CD4-positive, alpha-beta T cell treated with Interleukin-6 for 4 hours (primary cell): Measurements from ENCODE around the gene MBIP.
"Not testable (repeated sequence)": the region's sequence is repeated elsewhere in the genome, so short reads cannot be mapped to it uniquely, and the experiment has no call there.

Experiments used
- DNase-seq: peaks from one replicate; pipeline ENCODE4 v3.0.0-alpha.2; 2020; ENCODE audit warnings: mixed read lengths

The MBIP gene

GRCh38 chr14:36320200-36320896 is at the start of gene MBIP:
Gene MBIP (minus strand): TSS chr14:36320637. CDS start chr14:36320588, 49 bp downstream.
- peak; percentile 91 for DNase-seq

- DNase-seq, result no peak
Measured at GRCh38 chr14:36367985-36368774, 47.7 kb upstream of the MBIP start.

GRCh38 chr14:36365766-36366165 is 45.3 kb upstream of the MBIP start:
- DNase-seq, result no peak

GRCh38 chr14:36363704-36364103 is 43.3 kb upstream of the MBIP start:
- no peak for DNase-seq

- no peak for DNase-seq
Measured at GRCh38 chr14:36362648-36363047, 42.2 kb upstream of the MBIP start.

GRCh38 chr14:36361210-36361853 is 40.9 kb upstream of the MBIP start:
- no peak for DNase-seq

- no peak for DNase-seq
Measured at GRCh38 chr14:36356862-36357261, 36.4 kb upstream of the MBIP start.

- no peak for DNase-seq
Measured at GRCh38 chr14:36346052-36346451, 25.6 kb upstream of the MBIP start.

- DNase-seq, result no peak
Measured at GRCh38 chr14:36344211-36344610, 23.8 kb upstream of the MBIP start.

GRCh38 chr14:36341811-36342210 is 21.4 kb upstream of the MBIP start:
- DNase-seq, result not testable (repeated sequence)

GRCh38 chr14:36340276-36340890 is 19.9 kb upstream of the MBIP start:
- DNase-seq, result no peak

- no peak for DNase-seq
Measured at GRCh38 chr14:36339816-36340215, 19.4 kb upstream of the MBIP start.

GRCh38 chr14:36333119-36333518 is 12.7 kb upstream of the MBIP start:
- DNase-seq, result no peak

GRCh38 chr14:36327573-36327972 is 7.1 kb upstream of the MBIP start:
- DNase-seq, result not testable (repeated sequence)

GRCh38 chr14:36325853-36326252 is 5.4 kb upstream of the MBIP start:
- DNase-seq, result no peak

GRCh38 chr14:36324897-36325296 is 4.5 kb upstream of the MBIP start:
- no peak for DNase-seq

GRCh38 chr14:36320897-36321381 is 502 bp upstream of the MBIP start:
- no peak for DNase-seq

- DNase-seq, result no peak
Measured at GRCh38 chr14:36319899-36320199, 588 bp downstream of the MBIP start.

GRCh38 chr14:36317650-36318049 is 2.8 kb downstream of the MBIP start:
- DNase-seq, result no peak

- no peak for DNase-seq
Measured at GRCh38 chr14:36316131-36316530, 4.3 kb downstream of the MBIP start.

- peak; percentile 6 for DNase-seq
Measured at GRCh38 chr14:36315159-36315853, 5.1 kb downstream of the MBIP start.

- DNase-seq, result no peak
Measured at GRCh38 chr14:36313898-36314297, 6.5 kb downstream of the MBIP start.

- DNase-seq, result no peak
Measured at GRCh38 chr14:36313206-36313605, 7.2 kb downstream of the MBIP start.
